DND-41 (cell line): Measurements from ENCODE around the gene FSHR.

ENCODE experiments used
- ATAC-seq: fragments of 200-7000 bp; cut with Tn5 transposase; 3 replicates; pipeline ENCODE4 v1.9.1; 2021; ENCODE audit warnings: low read depth; ENCODE audit not compliant: insufficient read depth
- DNase-seq: peaks from one replicate; pipeline ENCODE4 v3.0.0-alpha.2; 2020
- H2AFZ ChIP-seq: 2 replicates; pipeline ENCODE4 v1.6.0; 2012; ENCODE audit warnings: low read depth, low read length
- H3K27ac ChIP-seq: 2 replicates; pipeline ENCODE4 v1.5.1; 2012; ENCODE audit warnings: low read length, inconsistent platforms
- H3K27me3 ChIP-seq: fragments of 200-600 bp; sonication (generic); 2 replicates; pipeline ENCODE4 v1.6.0; 2012; ENCODE audit warnings: low read length, mild to moderate bottlenecking, inconsistent platforms; ENCODE audit not compliant: insufficient read depth, poor library complexity
- H3K36me3 ChIP-seq: 2 replicates; pipeline ENCODE4 v1.5.1; 2012; ENCODE audit warnings: low read length, inconsistent platforms; ENCODE audit not compliant: insufficient read depth
- H3K4me1 ChIP-seq: 2 replicates; pipeline ENCODE4 v1.5.1; 2012; ENCODE audit warnings: mild to moderate bottlenecking, low read length; ENCODE audit not compliant: insufficient read depth
- H3K4me2 ChIP-seq: 2 replicates; pipeline ENCODE4 v1.6.0; 2012; ENCODE audit warnings: mild to moderate bottlenecking, moderate library complexity, low read length, inconsistent platforms; ENCODE audit not compliant: insufficient read depth
- H3K4me3 ChIP-seq, 2 experiments: fragments of 200-600 bp in 1 of 2; shearing (Covaris generic) in 1 of 2; 2 replicates each; pipeline ENCODE4 v1.5.1; 2012 to 2016; ENCODE audit warnings: inconsistent platforms in 2 of 2, low read length in 2 of 2, mild to moderate bottlenecking in 2 of 2, low read depth in 1 of 2, moderate library complexity in 1 of 2
- H3K79me2 ChIP-seq: 2 replicates; pipeline ENCODE4 v1.6.0; 2012; ENCODE audit warnings: low read length, inconsistent platforms; ENCODE audit not compliant: insufficient read depth
- H3K9ac ChIP-seq: 2 replicates; pipeline ENCODE4 v1.6.0; 2012; ENCODE audit warnings: low read depth, mild to moderate bottlenecking, inconsistent platforms, low read length, moderate library complexity
- H3K9me3 ChIP-seq: 2 replicates; pipeline ENCODE4 v1.5.1; 2012; ENCODE audit warnings: low read length, moderate library complexity, mild to moderate bottlenecking, inconsistent platforms; ENCODE audit not compliant: insufficient read depth, severe bottlenecking
- H4K20me1 ChIP-seq: 2 replicates; pipeline ENCODE4 v1.6.0; 2012; ENCODE audit warnings: low read length; ENCODE audit not compliant: insufficient read depth
- EZH2 ChIP-seq: IDR thresholded peaks from 3 replicates; pipeline ENCODE4 v1.6.1; 2012; ENCODE audit warnings: borderline replicate concordance, low read depth, mild to moderate bottlenecking, moderate library complexity, low read length, inconsistent platforms; ENCODE audit not compliant: severe bottlenecking
- TF ChIP-seq, protein P1 (sequence below): IDR thresholded peaks from 2 replicates; pipeline ENCODE4 v1.5.1; 2012; ENCODE audit warnings: borderline replicate concordance, low read length, moderate library complexity, mild to moderate bottlenecking; ENCODE audit not compliant: poor library complexity, severe bottlenecking; ENCODE audit errors: extremely low read depth

The FSHR gene

DNA sequence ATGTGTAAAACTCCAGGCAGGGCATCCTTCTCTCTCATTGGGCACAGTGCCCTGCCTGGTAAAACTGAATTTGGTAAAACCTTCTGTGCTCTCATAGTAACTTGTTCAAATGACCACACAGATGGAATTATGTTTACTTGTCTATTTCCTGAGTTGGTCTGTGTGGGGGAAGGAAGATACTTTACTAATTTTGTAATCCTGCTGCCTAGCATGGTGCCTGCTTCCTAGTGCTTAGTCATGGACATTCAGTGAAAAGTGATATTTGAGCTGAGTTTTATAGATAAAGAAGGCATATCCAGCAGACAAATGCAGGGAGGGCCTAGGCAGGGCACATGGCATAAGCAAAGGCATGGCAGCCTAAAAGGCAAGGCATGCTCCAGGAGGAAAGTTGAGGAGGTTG is 199.4 kb downstream of the FSHR start:
- no peak for ATAC-seq
- no peak for DNase-seq
- Histone ChIP-seq H3K9me3 (no peaks in the 10 kb centered on the region), H4K20me1 (no peaks in the 10 kb centered on the region), H3K36me3 (no peaks in the 10 kb centered on the region), H3K79me2 (no peaks in the 10 kb centered on the region), H3K4me2 (no peak overlapping the region), H3K27me3 (no peaks in the 10 kb centered on the region), H3K27ac (no peak overlapping the region), H3K9ac (no peak overlapping the region), H2AFZ (no peak overlapping the region), H3K4me3 (no peak overlapping the region), H3K4me1 (no peaks in the 10 kb centered on the region)
- TF ChIP-seq, protein P1, sequence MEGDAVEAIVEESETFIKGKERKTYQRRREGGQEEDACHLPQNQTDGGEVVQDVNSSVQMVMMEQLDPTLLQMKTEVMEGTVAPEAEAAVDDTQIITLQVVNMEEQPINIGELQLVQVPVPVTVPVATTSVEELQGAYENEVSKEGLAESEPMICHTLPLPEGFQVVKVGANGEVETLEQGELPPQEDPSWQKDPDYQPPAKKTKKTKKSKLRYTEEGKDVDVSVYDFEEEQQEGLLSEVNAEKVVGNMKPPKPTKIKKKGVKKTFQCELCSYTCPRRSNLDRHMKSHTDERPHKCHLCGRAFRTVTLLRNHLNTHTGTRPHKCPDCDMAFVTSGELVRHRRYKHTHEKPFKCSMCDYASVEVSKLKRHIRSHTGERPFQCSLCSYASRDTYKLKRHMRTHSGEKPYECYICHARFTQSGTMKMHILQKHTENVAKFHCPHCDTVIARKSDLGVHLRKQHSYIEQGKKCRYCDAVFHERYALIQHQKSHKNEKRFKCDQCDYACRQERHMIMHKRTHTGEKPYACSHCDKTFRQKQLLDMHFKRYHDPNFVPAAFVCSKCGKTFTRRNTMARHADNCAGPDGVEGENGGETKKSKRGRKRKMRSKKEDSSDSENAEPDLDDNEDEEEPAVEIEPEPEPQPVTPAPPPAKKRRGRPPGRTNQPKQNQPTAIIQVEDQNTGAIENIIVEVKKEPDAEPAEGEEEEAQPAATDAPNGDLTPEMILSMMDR: no peak

DNA sequence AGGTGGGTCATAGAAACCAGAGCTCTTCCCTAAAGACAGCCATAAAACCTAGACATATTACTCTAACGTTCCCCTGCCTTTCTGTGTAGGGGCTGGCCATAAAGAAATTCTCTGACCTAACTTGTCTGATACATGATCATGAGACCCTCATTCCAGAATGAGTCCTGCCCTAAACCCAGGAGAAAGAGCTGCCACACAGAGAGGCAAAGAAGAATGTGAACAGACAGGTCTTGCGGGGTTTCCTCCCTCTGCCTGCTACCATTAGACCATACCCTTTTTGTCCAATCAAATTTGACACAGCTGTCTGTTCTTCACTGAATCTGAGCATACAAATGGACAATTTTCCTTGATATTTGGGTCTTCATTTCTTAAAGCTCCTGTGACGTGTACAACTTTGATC is 200.0 kb downstream of the FSHR start:
- Histone ChIP-seq H4K20me1 (no peaks in the 10 kb centered on the region), H3K27ac (no peak overlapping the region), H3K9ac (no peak overlapping the region), H3K27me3 (peaks cover 3% of the 10 kb centered on the region), H3K9me3 (no peaks in the 10 kb centered on the region), H3K4me1 (no peaks in the 10 kb centered on the region), H3K36me3 (no peaks in the 10 kb centered on the region), H3K4me3 (no peak overlapping the region), H2AFZ (no peak overlapping the region), H3K79me2 (no peaks in the 10 kb centered on the region), H3K4me2 (no peak overlapping the region)
- TF ChIP-seq, protein P1: no peak
- no peak for TF ChIP-seq EZH2
- ATAC-seq (no peak), DNase-seq (no peak)

DNA sequence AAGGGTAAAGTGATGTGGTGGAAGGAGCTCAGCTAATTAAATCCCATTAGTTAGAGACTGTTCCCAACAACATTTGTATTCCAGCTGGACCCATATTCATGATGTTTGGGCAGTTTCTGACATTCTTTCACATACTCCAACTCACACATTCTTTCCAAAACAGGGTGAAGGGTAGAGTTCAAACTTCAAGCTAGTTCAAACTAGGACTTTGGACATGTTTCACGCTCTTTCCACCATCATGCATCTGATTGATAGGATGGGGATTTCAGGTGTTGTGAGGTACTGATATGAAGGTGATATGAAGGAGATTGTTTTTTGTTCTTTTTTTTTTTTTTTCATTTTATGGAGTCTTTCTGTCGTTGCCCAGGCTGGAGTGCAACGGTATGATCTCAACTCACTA is 201.7 kb downstream of the FSHR start:
- H3K27ac ChIP-seq: no peak overlapping the region
- no peaks in the 10 kb centered on the region for H3K36me3 ChIP-seq
- H4K20me1 ChIP-seq: no peaks in the 10 kb centered on the region
- H2AFZ ChIP-seq: no peak overlapping the region
- H3K79me2 ChIP-seq: no peaks in the 10 kb centered on the region
- no peaks in the 10 kb centered on the region for H3K4me1 ChIP-seq
- no peak overlapping the region for H3K4me3 ChIP-seq
- peaks cover 3% of the 10 kb centered on the region for H3K27me3 ChIP-seq
- H3K9ac ChIP-seq: no peak overlapping the region
- H3K9me3 ChIP-seq: no peaks in the 10 kb centered on the region
- TF ChIP-seq, protein P1: no peak
- no peak for TF ChIP-seq EZH2
- ATAC-seq: no peak
- no peak for DNase-seq
- no peak overlapping the region for H3K4me2 ChIP-seq

DNA sequence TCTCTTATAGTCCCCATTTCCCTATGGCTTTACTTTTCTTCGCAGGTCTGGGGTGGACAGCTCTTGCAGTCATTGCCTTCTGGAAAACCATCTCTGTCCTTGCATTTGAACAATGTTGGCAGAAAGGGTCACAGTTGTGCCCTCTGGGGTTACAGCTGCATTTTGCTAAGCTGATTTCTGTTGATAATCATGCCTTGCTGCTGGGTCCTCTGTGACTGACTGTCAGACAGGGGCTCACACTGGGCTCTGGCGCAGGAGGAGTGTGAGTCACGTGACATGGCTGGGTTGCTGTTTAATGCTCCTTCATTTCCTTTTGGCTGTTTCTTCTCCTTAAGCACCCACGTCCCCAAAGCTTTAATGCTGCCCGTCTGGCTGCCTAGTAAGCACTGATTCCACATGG is 202.2 kb downstream of the FSHR start:
- no peak overlapping the region for H3K4me2 ChIP-seq
- H3K36me3 ChIP-seq: no peaks in the 10 kb centered on the region
- H3K9ac ChIP-seq: no peak overlapping the region
- no peak overlapping the region for H3K27ac ChIP-seq
- DNase-seq: no peak
- H3K4me3 ChIP-seq: no peak overlapping the region
- H3K79me2 ChIP-seq: no peaks in the 10 kb centered on the region
- no peak overlapping the region for H2AFZ ChIP-seq
- H3K9me3 ChIP-seq: no peaks in the 10 kb centered on the region
- no peak for ATAC-seq
- H3K27me3 ChIP-seq: peaks cover 3% of the 10 kb centered on the region
- no peaks in the 10 kb centered on the region for H4K20me1 ChIP-seq
- no peak for TF ChIP-seq EZH2
- TF ChIP-seq, protein P1: no peak
- H3K4me1 ChIP-seq: no peaks in the 10 kb centered on the region
